Measurements from ENCODE around the gene MACROD1.
A peak's percentile ranks its signal among the peaks of the same experiment; 100 is the strongest.

MACROD1 gene

GRCh38 chr11:64000026-64000739 is 165.7 kb downstream of the MACROD1 start:
- DNase-seq (ENCODE audit: low spot score): no peak
- Histone ChIP-seq H3K27me3 (ENCODE audit: insufficient read depth, poor library complexity, severe bottlenecking) (no peaks in the 10 kb centered on the region), H3K4me3 (ENCODE audit: severe bottlenecking) (no peak overlapping the region), H3K9me3 (ENCODE audit: severe bottlenecking) (no peaks in the 10 kb centered on the region), H3K36me3 (ENCODE audit: low read depth) (peaks cover 26% of the 10 kb centered on the region), H3K27ac (ENCODE audit: poor library complexity, severe bottlenecking) (no peak overlapping the region), H3K4me1 (ENCODE audit: insufficient read depth, poor library complexity, severe bottlenecking) (peaks cover 7% of the 10 kb centered on the region)
- ATAC-seq (ENCODE audit: low read depth): peak; percentile 28; the same call in 2 of the 3 replicates
- TF ChIP-seq, protein P1, sequence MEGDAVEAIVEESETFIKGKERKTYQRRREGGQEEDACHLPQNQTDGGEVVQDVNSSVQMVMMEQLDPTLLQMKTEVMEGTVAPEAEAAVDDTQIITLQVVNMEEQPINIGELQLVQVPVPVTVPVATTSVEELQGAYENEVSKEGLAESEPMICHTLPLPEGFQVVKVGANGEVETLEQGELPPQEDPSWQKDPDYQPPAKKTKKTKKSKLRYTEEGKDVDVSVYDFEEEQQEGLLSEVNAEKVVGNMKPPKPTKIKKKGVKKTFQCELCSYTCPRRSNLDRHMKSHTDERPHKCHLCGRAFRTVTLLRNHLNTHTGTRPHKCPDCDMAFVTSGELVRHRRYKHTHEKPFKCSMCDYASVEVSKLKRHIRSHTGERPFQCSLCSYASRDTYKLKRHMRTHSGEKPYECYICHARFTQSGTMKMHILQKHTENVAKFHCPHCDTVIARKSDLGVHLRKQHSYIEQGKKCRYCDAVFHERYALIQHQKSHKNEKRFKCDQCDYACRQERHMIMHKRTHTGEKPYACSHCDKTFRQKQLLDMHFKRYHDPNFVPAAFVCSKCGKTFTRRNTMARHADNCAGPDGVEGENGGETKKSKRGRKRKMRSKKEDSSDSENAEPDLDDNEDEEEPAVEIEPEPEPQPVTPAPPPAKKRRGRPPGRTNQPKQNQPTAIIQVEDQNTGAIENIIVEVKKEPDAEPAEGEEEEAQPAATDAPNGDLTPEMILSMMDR (IDR thresholded peaks at IDR 0.05; ENCODE audit: poor library complexity, severe bottlenecking): peak; percentile 81

GRCh38 chr11:63999349-64000025 is 166.4 kb downstream of the MACROD1 start:
- Histone ChIP-seq H3K27ac (ENCODE audit: poor library complexity, severe bottlenecking) (peak overlapping the region; percentile 4), H3K36me3 (ENCODE audit: low read depth) (peaks cover 28% of the 10 kb centered on the region), H3K27me3 (ENCODE audit: insufficient read depth, poor library complexity, severe bottlenecking) (no peaks in the 10 kb centered on the region), H3K9me3 (ENCODE audit: severe bottlenecking) (no peaks in the 10 kb centered on the region), H3K4me3 (ENCODE audit: severe bottlenecking) (no peak overlapping the region), H3K4me1 (ENCODE audit: insufficient read depth, poor library complexity, severe bottlenecking) (peaks cover 7% of the 10 kb centered on the region)
- DNase-seq (ENCODE audit: low spot score) (peak; percentile 95), ATAC-seq (ENCODE audit: low read depth) (peak; percentile 79)
- TF ChIP-seq, protein P1 (IDR thresholded peaks at IDR 0.05; ENCODE audit: poor library complexity, severe bottlenecking): no peak

GRCh38 chr11:63998558-63999348 is 167.2 kb downstream of the MACROD1 start:
- peak; percentile 36 for ATAC-seq (ENCODE audit: low read depth)
- TF ChIP-seq, protein P1 (IDR thresholded peaks at IDR 0.05; ENCODE audit: poor library complexity, severe bottlenecking): peak; percentile 7
- Histone ChIP-seq H3K4me1 (ENCODE audit: insufficient read depth, poor library complexity, severe bottlenecking) (peaks cover 7% of the 10 kb centered on the region), H3K9me3 (ENCODE audit: severe bottlenecking) (no peaks in the 10 kb centered on the region), H3K36me3 (ENCODE audit: low read depth) (peaks cover 28% of the 10 kb centered on the region), H3K4me3 (ENCODE audit: severe bottlenecking) (no peak overlapping the region), H3K27ac (ENCODE audit: poor library complexity, severe bottlenecking) (peak overlapping the region; percentile 4), H3K27me3 (ENCODE audit: insufficient read depth, poor library complexity, severe bottlenecking) (no peaks in the 10 kb centered on the region)
- no peak for DNase-seq (ENCODE audit: low spot score)

DNA sequence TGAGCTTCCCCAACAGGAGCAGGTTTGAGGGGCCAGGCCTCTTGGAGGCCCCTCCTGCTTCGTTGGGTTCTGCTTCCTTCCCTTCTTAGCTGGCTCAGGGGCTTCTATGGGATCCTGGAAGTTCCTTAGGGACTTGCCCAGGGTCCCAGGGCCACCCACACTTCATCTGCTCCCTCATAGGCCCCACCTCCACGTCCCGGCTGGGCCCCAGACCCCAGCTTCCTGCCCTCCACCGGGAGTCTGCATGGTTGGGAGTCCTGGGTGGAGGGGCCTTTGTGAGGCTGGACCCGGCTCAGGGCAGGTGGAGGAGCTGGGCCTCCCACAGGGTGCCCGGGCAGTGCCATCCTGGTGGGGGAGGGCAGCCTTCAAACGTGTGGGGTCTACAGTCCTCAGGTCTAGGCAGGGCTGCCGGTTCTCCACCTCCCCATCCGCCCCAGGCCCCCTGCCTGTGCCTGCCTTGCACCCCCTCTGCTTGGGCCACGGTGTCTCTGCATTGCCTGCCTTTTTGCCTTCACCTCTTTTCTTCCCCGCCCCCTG is 168.0 kb downstream of the MACROD1 start:
- ATAC-seq (ENCODE audit: low read depth) (no peak), DNase-seq (ENCODE audit: low spot score) (peak; percentile 57)
- Histone ChIP-seq H3K27ac (ENCODE audit: poor library complexity, severe bottlenecking) (no peak overlapping the region), H3K36me3 (ENCODE audit: low read depth) (peaks cover 37% of the 10 kb centered on the region), H3K27me3 (ENCODE audit: insufficient read depth, poor library complexity, severe bottlenecking) (no peaks in the 10 kb centered on the region), H3K4me1 (ENCODE audit: insufficient read depth, poor library complexity, severe bottlenecking) (peaks cover 7% of the 10 kb centered on the region), H3K9me3 (ENCODE audit: severe bottlenecking) (no peaks in the 10 kb centered on the region), H3K4me3 (ENCODE audit: severe bottlenecking) (no peak overlapping the region)
- TF ChIP-seq, protein P1 (IDR thresholded peaks at IDR 0.05; ENCODE audit: poor library complexity, severe bottlenecking): no peak
